ENCODE results near the gene SLC24A5. TPM values are rescaled to one million over a fixed set of nuclear protein-coding genes. Genes with fewer than 3 reads are reported as not detected.

Gene SLC24A5
- total RNA-seq, 1 experiment from 2014 or later = not detected

DNA sequence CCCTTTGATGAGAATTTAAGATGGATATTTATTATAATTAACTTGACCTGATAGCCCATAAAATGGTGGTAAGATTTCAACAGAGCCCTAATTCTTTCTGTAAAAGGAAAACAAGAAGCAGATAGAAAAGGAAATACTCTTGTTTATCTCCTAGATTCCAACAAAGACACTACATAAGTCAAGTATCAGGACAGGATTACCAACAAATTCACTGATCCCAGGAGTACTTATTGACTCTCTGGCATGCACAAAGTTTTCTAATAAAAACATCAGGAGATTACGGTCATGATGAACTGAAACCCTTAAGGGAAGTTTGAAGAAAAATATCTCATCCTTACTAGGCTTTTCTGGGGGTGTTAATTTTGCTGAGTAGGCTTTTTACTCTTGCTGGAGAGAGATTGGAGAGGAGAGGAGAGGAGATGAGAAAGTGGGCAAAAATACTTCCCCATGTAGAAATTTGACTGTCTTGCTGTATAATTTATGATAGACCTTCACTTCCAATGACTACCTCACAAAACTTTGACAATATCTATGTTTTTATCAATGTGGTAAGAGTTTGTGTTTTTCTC lies 43.1 kb upstream of the SLC24A5 start:
- no peak overlapping the region for H3K27ac Mint-ChIP-seq (ENCODE audit: unreplicated experiment)
- no peaks in the 10 kb centered on the region for H3K36me3 Mint-ChIP-seq (ENCODE audit: insufficient read depth, unreplicated experiment)
- DNase-seq = no peak
- no peaks in the 10 kb centered on the region for H3K9me3 Mint-ChIP-seq (ENCODE audit: low read depth, unreplicated experiment)
- intact Hi-C loops (cut with micrococcal nuclease; ENCODE audit: unreplicated experiment) = no loop called here
- TF ChIP-seq, protein P1, sequence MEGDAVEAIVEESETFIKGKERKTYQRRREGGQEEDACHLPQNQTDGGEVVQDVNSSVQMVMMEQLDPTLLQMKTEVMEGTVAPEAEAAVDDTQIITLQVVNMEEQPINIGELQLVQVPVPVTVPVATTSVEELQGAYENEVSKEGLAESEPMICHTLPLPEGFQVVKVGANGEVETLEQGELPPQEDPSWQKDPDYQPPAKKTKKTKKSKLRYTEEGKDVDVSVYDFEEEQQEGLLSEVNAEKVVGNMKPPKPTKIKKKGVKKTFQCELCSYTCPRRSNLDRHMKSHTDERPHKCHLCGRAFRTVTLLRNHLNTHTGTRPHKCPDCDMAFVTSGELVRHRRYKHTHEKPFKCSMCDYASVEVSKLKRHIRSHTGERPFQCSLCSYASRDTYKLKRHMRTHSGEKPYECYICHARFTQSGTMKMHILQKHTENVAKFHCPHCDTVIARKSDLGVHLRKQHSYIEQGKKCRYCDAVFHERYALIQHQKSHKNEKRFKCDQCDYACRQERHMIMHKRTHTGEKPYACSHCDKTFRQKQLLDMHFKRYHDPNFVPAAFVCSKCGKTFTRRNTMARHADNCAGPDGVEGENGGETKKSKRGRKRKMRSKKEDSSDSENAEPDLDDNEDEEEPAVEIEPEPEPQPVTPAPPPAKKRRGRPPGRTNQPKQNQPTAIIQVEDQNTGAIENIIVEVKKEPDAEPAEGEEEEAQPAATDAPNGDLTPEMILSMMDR (IDR thresholded peaks at IDR 0.05; ENCODE audit: unreplicated experiment) = no peak
- H3K4me1 Mint-ChIP-seq (ENCODE audit: low read depth, unreplicated experiment) = no peaks in the 10 kb centered on the region
- no TSS peak for BruUV-seq (replicated peaks)
- no peak overlapping the region for H3K4me3 Mint-ChIP-seq (ENCODE audit: low read depth, unreplicated experiment)
- H3K27me3 Mint-ChIP-seq (ENCODE audit: unreplicated experiment) = peaks cover 54% of the 10 kb centered on the region
- CTCF ChIA-PET = no interaction called here

- no peaks in the 10 kb centered on the region for H3K4me1 Mint-ChIP-seq (ENCODE audit: low read depth, unreplicated experiment)
- TF ChIP-seq, protein P1 (IDR thresholded peaks at IDR 0.05; ENCODE audit: unreplicated experiment) = no peak
- H3K36me3 Mint-ChIP-seq (ENCODE audit: insufficient read depth, unreplicated experiment) = no peaks in the 10 kb centered on the region
- no peak for DNase-seq
- H3K27ac Mint-ChIP-seq (ENCODE audit: unreplicated experiment) = no peak overlapping the region
- H3K4me3 Mint-ChIP-seq (ENCODE audit: low read depth, unreplicated experiment) = no peak overlapping the region
- intact Hi-C loops (cut with micrococcal nuclease; ENCODE audit: unreplicated experiment) = loop anchor here (5.0 kb wide), 1 partner anchor 888 kb away; no protein-coding TSS in a partner anchor
- H3K27me3 Mint-ChIP-seq (ENCODE audit: unreplicated experiment) = peaks cover 56% of the 10 kb centered on the region
- no peaks in the 10 kb centered on the region for H3K9me3 Mint-ChIP-seq (ENCODE audit: low read depth, unreplicated experiment)
- no TSS peak for BruUV-seq (replicated peaks)
- CTCF ChIA-PET = interaction anchor here (1.0 kb wide), 1 partner anchor 889 kb away, joined by 12 read pairs; no protein-coding TSS in a partner anchor
Measured at GRCh38 chr15:48084759-48085590, 35.8 kb upstream of the SLC24A5 start.

DNA sequence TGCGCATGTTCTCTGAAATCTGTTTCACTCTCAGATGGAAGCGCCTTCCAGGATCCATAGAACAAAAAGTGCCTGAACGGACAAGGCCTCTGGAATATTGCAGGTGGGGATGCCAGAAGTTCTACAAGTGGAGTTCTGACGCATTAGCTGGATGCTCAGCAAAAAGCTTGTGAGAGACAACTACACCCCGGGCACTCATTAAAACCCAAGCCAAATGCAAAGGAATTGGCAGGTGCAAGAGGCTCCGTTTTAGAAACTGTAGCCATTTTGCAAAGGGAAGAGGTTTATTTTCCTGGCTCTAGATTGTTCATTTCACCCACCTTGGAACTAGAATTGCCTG lies 35.2 kb upstream of the SLC24A5 start:
- CTCF ChIA-PET = interaction anchor here (1.0 kb wide), 1 partner anchor 889 kb away, joined by 12 read pairs; no protein-coding TSS in a partner anchor
- no TSS peak for BruUV-seq (replicated peaks)

DNA sequence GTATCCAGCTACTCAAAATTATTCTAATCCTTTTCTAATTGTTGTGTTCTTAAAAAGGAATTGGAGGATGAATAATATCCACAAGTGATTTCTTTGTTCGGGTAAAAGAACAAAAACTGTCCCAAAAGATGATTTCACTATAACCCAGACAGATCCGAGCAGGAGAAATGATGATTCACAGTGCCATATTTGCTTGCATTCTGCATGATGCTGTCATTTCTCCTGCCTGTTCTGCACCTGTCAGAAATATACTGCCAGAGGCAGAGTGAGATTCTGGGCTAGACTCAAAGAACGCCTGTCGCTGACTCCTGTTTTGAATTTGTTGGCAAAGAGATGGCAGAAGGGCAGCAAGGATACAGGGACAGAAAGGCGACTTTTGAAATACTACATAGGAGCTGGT lies 34.7 kb upstream of the SLC24A5 start:
- Mint-ChIP-seq H3K4me1 (ENCODE audit: low read depth, unreplicated experiment) (no peaks in the 10 kb centered on the region), H3K36me3 (ENCODE audit: insufficient read depth, unreplicated experiment) (no peaks in the 10 kb centered on the region), H3K27me3 (ENCODE audit: unreplicated experiment) (peaks cover 57% of the 10 kb centered on the region), H3K4me3 (ENCODE audit: low read depth, unreplicated experiment) (no peak overlapping the region), H3K27ac (ENCODE audit: unreplicated experiment) (no peak overlapping the region), H3K9me3 (ENCODE audit: low read depth, unreplicated experiment) (no peaks in the 10 kb centered on the region)
- intact Hi-C loops (cut with micrococcal nuclease; ENCODE audit: unreplicated experiment) = loop anchor here (5.0 kb wide), 1 partner anchor 889 kb away; no protein-coding TSS in a partner anchor
- no TSS peak for BruUV-seq (replicated peaks)
- DNase-seq = no peak
- TF ChIP-seq, protein P1 (IDR thresholded peaks at IDR 0.05; ENCODE audit: unreplicated experiment) = no peak
- CTCF ChIA-PET = no interaction called here

More for the DNA sequence above, 35.2 kb upstream of the SLC24A5 start:
- no peak overlapping the region for H3K27ac Mint-ChIP-seq (ENCODE audit: unreplicated experiment)
- TF ChIP-seq, protein P1 (IDR thresholded peaks at IDR 0.05; ENCODE audit: unreplicated experiment) = no peak
- peaks cover 56% of the 10 kb centered on the region for H3K27me3 Mint-ChIP-seq (ENCODE audit: unreplicated experiment)
- intact Hi-C loops (cut with micrococcal nuclease; ENCODE audit: unreplicated experiment) = loop anchor here (5.0 kb wide), 1 partner anchor 888 kb away; no protein-coding TSS in a partner anchor
- H3K4me1 Mint-ChIP-seq (ENCODE audit: low read depth, unreplicated experiment) = no peaks in the 10 kb centered on the region
- H3K9me3 Mint-ChIP-seq (ENCODE audit: low read depth, unreplicated experiment) = no peaks in the 10 kb centered on the region
- DNase-seq = no peak
- H3K4me3 Mint-ChIP-seq (ENCODE audit: low read depth, unreplicated experiment) = no peak overlapping the region
- H3K36me3 Mint-ChIP-seq (ENCODE audit: insufficient read depth, unreplicated experiment) = no peaks in the 10 kb centered on the region
